B cell (primary cell): ENCODE results near the gene METTL9.

ENCODE experiments used
- CTCF ChIP-seq: fragments of 200-600 bp; IDR thresholded peaks from one replicate; pipeline ENCODE4 v1.8.0; 2022; ENCODE audit warnings: antibody characterized with exemption, mild to moderate bottlenecking
- EZH2 ChIP-seq: IDR thresholded peaks from 2 replicates; pipeline ENCODE4 v1.6.1; 2012; ENCODE audit warnings: borderline replicate concordance, low read depth, mild to moderate bottlenecking, moderate library complexity, low read length; ENCODE audit not compliant: insufficient read depth, poor library complexity, severe bottlenecking

GRCh38 chr16:21608639-21609328 lies 9.4 kb downstream of the METTL9 start:
- no peak for TF ChIP-seq CTCF
- TF ChIP-seq EZH2, result no peak
